Peyer's patch (tissue), 4 donors: ENCODE data around the gene MESP2. TPM values are rescaled to one million over a fixed set of nuclear protein-coding genes. Genes with fewer than 3 reads are reported as not detected.
A peak's percentile ranks its signal among the peaks of the same experiment; 100 is the strongest.

ENCODE experiments used
- DNase-seq, 3 donors: peaks; one replicate each; pipeline ENCODE4 v3.0.0-alpha.2; 2017 to 2019
- H3K27ac ChIP-seq, 4 donors: fragments of 200-600 bp; sonication (generic); one replicate each; pipeline ENCODE4 v1.5.1; 2016 to 2019
- H3K27me3 ChIP-seq, 2 donors: fragments of 200-600 bp; sonication (generic); one replicate each; pipeline ENCODE4 v1.5.1; 2019
- H3K36me3 ChIP-seq, 3 donors: fragments of 200-600 bp; sonication (generic); one replicate each; pipeline ENCODE4 v1.5.1; 2016 to 2019
- H3K4me1 ChIP-seq, 4 donors: fragments of 200-600 bp; sonication (generic); one replicate each; pipeline ENCODE4 v1.5.1; 2016 to 2019
- H3K4me3 ChIP-seq, 4 donors: fragments of 200-600 bp; sonication (generic); 1 replicate in 3 of 4; 2 replicates in 1 of 4; pipeline ENCODE4 v1.5.1; 2016 to 2019; ENCODE audit warnings: mild to moderate bottlenecking in 1 of 4
- H3K9me3 ChIP-seq, 4 donors: fragments of 200-600 bp; sonication (generic); one replicate each; pipeline ENCODE4 v1.5.1; 2016 to 2019; ENCODE audit warnings: mild to moderate bottlenecking in 1 of 4
- CTCF ChIP-seq, 6 experiments: fragments of 450-650 bp in 4 of 6; fragments of 200-600 bp in 2 of 6; sonication (generic) in 1 of 6; IDR thresholded peaks; one replicate each; pipeline ENCODE4 v1.5.1; 2017 to 2019; ENCODE audit warnings: antibody characterized with exemption in 6 of 6, mild to moderate bottlenecking in 3 of 6, moderate library complexity in 1 of 6
- POLR2A ChIP-seq, 2 donors: fragments of 450-650 bp; IDR thresholded peaks; one replicate each; pipeline ENCODE4 v1.5.1; 2017; ENCODE audit warnings: antibody characterized with exemption in 2 of 2, mild to moderate bottlenecking in 2 of 2, moderate library complexity in 2 of 2
- total RNA-seq, 4 donors: library from RNA; depleted of rRNA; stranded (reverse); fragments of >200 nt; gene quantifications; one replicate each; pipeline ENCODE4 v1.1.0, GENCODE V29; 2016

Gene MESP2
- total RNA-seq, 4 donors from 2014 or later = not detected

GRCh38 chr15:89758981-89759380 is 17.2 kb upstream of the MESP2 start:
- Histone ChIP-seq H3K36me3 (no peaks in the 10 kb centered on the region), H3K4me1 (peaks cover 0 to 24% (median 3%) of the 10 kb centered on the region in 4 donors), H3K4me3 (no peak overlapping the region), H3K27me3 (no peaks in the 10 kb centered on the region), H3K9me3 (no peaks in the 10 kb centered on the region), H3K27ac (no peak overlapping the region)
- TF ChIP-seq POLR2A (IDR thresholded peaks at IDR 0.05) (no peak), CTCF (IDR thresholded peaks at IDR 0.05) (no peak)
- DNase-seq = no peak

GRCh38 chr15:89759835-89760234 is 16.3 kb upstream of the MESP2 start:
- TF ChIP-seq POLR2A (IDR thresholded peaks at IDR 0.05) = no peak
- no peak for TF ChIP-seq CTCF (IDR thresholded peaks at IDR 0.05)
- Histone ChIP-seq H3K27ac (no peak overlapping the region), H3K4me1 (peaks cover 0 to 24% (median 3%) of the 10 kb centered on the region in 4 donors), H3K27me3 (no peaks in the 10 kb centered on the region), H3K9me3 (no peaks in the 10 kb centered on the region), H3K36me3 (no peaks in the 10 kb centered on the region), H3K4me3 (no peak overlapping the region)
- no peak for DNase-seq

- Histone ChIP-seq H3K4me1 (peaks cover 0 to 24% (median 3%) of the 10 kb centered on the region in 4 donors), H3K4me3 (no peak overlapping the region), H3K27ac (peak overlapping the region in 3 of 4 donors; percentile 32 to 78 (median 60)), H3K36me3 (no peaks in the 10 kb centered on the region), H3K27me3 (no peaks in the 10 kb centered on the region), H3K9me3 (no peaks in the 10 kb centered on the region)
- peak; percentile 60 to 92 (median 90) for DNase-seq
- TF ChIP-seq CTCF (IDR thresholded peaks at IDR 0.05) = peak; percentile 60 to 95 (median 92)
- no peak for TF ChIP-seq POLR2A (IDR thresholded peaks at IDR 0.05)
These were observed 15.7 kb upstream of the MESP2 start for GRCh38 chr15:89760303-89761008.

- H3K9me3 ChIP-seq = no peaks in the 10 kb centered on the region
- TF ChIP-seq CTCF (IDR thresholded peaks at IDR 0.05) = peak in 1 of 6 experiments; percentile 3
- TF ChIP-seq POLR2A (IDR thresholded peaks at IDR 0.05) = no peak
- no peak for DNase-seq
These were observed 14.9 kb upstream of the MESP2 start for GRCh38 chr15:89761009-89761831.

GRCh38 chr15:89761929-89762328 is 14.2 kb upstream of the MESP2 start:
- no peaks in the 10 kb centered on the region for H3K27me3 ChIP-seq
- H3K9me3 ChIP-seq = no peaks in the 10 kb centered on the region
- peaks cover 0 to 24% (median 3%) of the 10 kb centered on the region in 4 donors for H3K4me1 ChIP-seq
- peak in 2 of 3 donors; percentile 82 for DNase-seq
- H3K36me3 ChIP-seq = no peaks in the 10 kb centered on the region
- H3K27ac ChIP-seq = peak overlapping the region in 3 of 4 donors; percentile 32 to 78 (median 60)
- TF ChIP-seq POLR2A (IDR thresholded peaks at IDR 0.05) (no peak), CTCF (IDR thresholded peaks at IDR 0.05) (no peak)
- H3K4me3 ChIP-seq = no peak overlapping the region

More at GRCh38 chr15:89761009-89761831, 14.9 kb upstream of the MESP2 start:
- H3K4me1 ChIP-seq = peaks cover 0 to 24% (median 3%) of the 10 kb centered on the region in 4 donors
- peak overlapping the region in 3 of 4 donors; percentile 32 to 78 (median 60) for H3K27ac ChIP-seq
- no peak overlapping the region for H3K4me3 ChIP-seq
- no peaks in the 10 kb centered on the region for H3K36me3 ChIP-seq
- H3K27me3 ChIP-seq = no peaks in the 10 kb centered on the region
